Neural progenitor cell (in vitro differentiated cells): ENCODE results near the gene KIF26A. TPM values are rescaled to one million over a fixed set of nuclear protein-coding genes. Genes with fewer than 3 reads are reported as not detected.

ENCODE experiments used
- DNase-seq: peaks from one replicate; pipeline ENCODE4 v3.0.0-alpha.2; 2016; ENCODE audit warnings: low spot score
- H2AFZ ChIP-seq: fragments of 200-600 bp; sonication (generic); replicated peaks from 2 replicates; pipeline ENCODE4 v1.6.1; 2016; ENCODE audit warnings: antibody characterized with exemption
- H3F3A ChIP-seq: fragments of 200-600 bp; sonication (generic); 2 replicates; pipeline ENCODE4 v1.6.1; 2016; ENCODE audit warnings: antibody characterized with exemption, low read depth
- H3K27ac ChIP-seq: fragments of 200-600 bp; sonication (generic); 2 replicates; pipeline ENCODE4 v1.5.1; 2016; ENCODE audit warnings: mild to moderate bottlenecking
- H3K27me3 ChIP-seq: fragments of 200-600 bp; sonication (generic); 2 replicates; pipeline ENCODE4 v1.6.1; 2016; ENCODE audit warnings: mild to moderate bottlenecking, moderate library complexity
- H3K36me3 ChIP-seq: fragments of 200-600 bp; sonication (generic); 2 replicates; pipeline ENCODE4 v1.5.1; 2016
- H3K4me1 ChIP-seq: fragments of 200-600 bp; sonication (generic); 2 replicates; pipeline ENCODE4 v1.6.1; 2016; ENCODE audit warnings: mixed run types
- H3K4me2 ChIP-seq: fragments of 200-600 bp; sonication (generic); 2 replicates; pipeline ENCODE4 v1.6.1; 2016
- H3K4me3 ChIP-seq: fragments of 200-600 bp; sonication (generic); 2 replicates; pipeline ENCODE4 v1.5.1; 2016
- H3K79me2 ChIP-seq: fragments of 200-600 bp; sonication (generic); 2 replicates; pipeline ENCODE4 v1.6.1; 2016; ENCODE audit warnings: low read depth
- H3K9ac ChIP-seq: fragments of 200-600 bp; sonication (generic); 2 replicates; pipeline ENCODE4 v1.6.1; 2016
- H3K9me3 ChIP-seq: fragments of 200-600 bp; sonication (generic); 2 replicates; pipeline ENCODE4 v1.5.1; 2016; ENCODE audit warnings: low read depth
- H4K20me1 ChIP-seq: fragments of 200-600 bp; sonication (generic); 2 replicates; pipeline ENCODE4 v1.6.1; 2016; ENCODE audit warnings: low read depth
- H3K27ac Mint-ChIP-seq: 3 replicates; pipeline ENCODE4 v1.8.0; 2021; ENCODE audit warnings: mixed read lengths
- H3K27me3 Mint-ChIP-seq: 2 replicates; pipeline ENCODE4 v1.8.0; 2022; ENCODE audit warnings: low read depth, mild to moderate bottlenecking, inconsistent platforms, moderate library complexity, mixed read lengths; ENCODE audit not compliant: insufficient read depth
- H3K36me3 Mint-ChIP-seq: 3 replicates; pipeline ENCODE4 v1.8.0; 2021; ENCODE audit warnings: mixed read lengths
- H3K4me1 Mint-ChIP-seq: 3 replicates; pipeline ENCODE4 v1.8.0; 2021; ENCODE audit warnings: mixed read lengths
- H3K4me3 Mint-ChIP-seq: 3 replicates; pipeline ENCODE4 v1.8.0; 2021; ENCODE audit warnings: mild to moderate bottlenecking, moderate library complexity, mixed read lengths
- H3K9me3 Mint-ChIP-seq: 3 replicates; pipeline ENCODE4 v1.8.0; 2020; ENCODE audit warnings: mixed read lengths
- EZH2 ChIP-seq: fragments of 200-600 bp; sonication (generic); IDR thresholded peaks from 2 replicates; pipeline ENCODE4 v1.6.1; 2017; ENCODE audit warnings: antibody characterized with exemption, mild to moderate bottlenecking, moderate library complexity
- EZH2phosphoT487 ChIP-seq: fragments of 200-600 bp; sonication (generic); IDR thresholded peaks from 2 replicates; pipeline ENCODE4 v1.6.1; 2017; ENCODE audit warnings: antibody characterized with exemption
- total RNA-seq: library from RNA; depleted of rRNA; stranded (reverse); fragments of >200 nt; gene quantifications from 2 replicates; pipeline ENCODE4 v1.2.3, GENCODE V29; 2015; ENCODE audit warnings: low replicate concordance
- TF ChIP-seq, protein P1 (sequence below): fragments of 200-600 bp; sonication (generic); IDR thresholded peaks from 2 replicates; pipeline ENCODE4 v1.5.1; 2017; ENCODE audit warnings: antibody characterized with exemption, mild to moderate bottlenecking

Gene KIF26A
- total RNA-seq, 1 donor from 2014 or later: 6.1 TPM

DNA sequence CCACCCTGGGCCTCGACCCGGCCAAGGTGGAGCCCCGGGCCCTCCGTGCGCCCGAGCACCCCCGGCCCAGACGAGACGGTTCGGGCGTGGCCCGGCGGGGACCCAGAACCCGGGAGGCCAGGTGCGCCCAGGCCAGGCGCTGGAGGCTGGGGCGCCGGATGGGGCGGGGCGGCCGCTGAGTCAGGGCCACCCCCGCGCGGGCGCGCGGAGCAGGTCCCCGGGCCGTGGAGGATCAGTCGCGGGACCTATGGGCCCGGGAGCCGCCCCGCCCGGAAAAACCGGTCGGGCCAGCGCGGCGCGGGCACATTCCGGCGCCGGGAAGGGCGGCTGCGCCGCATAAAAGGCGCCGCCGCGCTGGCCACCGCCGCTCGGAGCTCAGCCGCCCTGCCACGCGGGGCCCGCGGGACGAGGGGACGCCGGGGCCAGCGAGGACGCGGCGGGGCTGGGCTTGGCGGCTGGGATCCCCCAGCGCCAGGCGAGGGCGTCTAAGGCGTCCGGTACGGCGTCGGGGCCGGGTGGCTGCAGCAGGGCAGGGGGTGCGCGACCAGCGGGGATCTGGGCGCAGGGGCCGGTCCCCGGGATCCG lies 21.5 kb upstream of the KIF26A start:
- H3K27me3 ChIP-seq: peaks cover 78% of the 10 kb centered on the region
- H3K4me3 Mint-ChIP-seq: no peak overlapping the region

DNA sequence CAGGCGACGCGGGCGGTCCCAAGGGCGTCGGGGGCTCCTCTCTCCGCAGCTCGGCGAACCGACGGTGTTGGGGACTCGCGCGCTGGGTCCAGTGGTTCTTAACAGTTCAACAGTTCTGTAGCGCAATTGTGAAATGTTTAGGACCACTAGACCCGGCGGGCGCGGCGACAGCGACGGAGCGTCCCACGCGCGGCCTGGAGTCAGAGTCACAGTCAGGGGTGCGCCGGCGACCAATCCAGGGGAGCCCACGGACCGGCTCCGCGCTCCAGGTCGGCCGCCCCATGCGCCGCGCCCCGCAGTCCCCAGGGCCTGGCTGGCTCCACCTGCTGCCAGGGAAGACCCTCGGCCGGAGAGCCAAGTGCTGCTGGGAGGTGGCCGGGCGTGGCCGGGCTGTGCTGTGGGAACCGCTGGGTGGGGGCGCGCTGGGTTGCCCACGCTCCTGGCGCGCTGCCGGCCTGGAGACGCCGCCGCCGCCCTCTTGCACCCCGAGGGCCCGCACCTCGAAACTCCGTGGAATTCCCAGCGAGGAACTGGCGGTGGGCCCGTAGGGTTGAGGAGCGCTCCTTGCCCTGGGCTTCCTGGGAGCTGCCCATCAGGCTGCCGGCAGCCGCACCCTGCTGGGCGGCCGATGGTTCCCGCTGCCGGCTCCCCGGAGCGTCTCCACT lies 20.9 kb upstream of the KIF26A start:
- Histone ChIP-seq H3K4me3 (peak overlapping the region; percentile 44), H3F3A (no peaks in the 10 kb centered on the region), H3K9ac (no peak overlapping the region), H4K20me1 (peaks cover 7% of the 10 kb centered on the region), H3K4me1 (no peaks in the 10 kb centered on the region), H3K27ac (no peak overlapping the region), H3K4me2 (peak overlapping the region; percentile 80), H3K36me3 (no peaks in the 10 kb centered on the region), H3K27me3 (peaks cover 84% of the 10 kb centered on the region), H3K9me3 (no peaks in the 10 kb centered on the region), H2AFZ (peak overlapping the region; percentile 60), H3K79me2 (no peaks in the 10 kb centered on the region)
- H3K36me3 Mint-ChIP-seq: no peaks in the 10 kb centered on the region
- peak; percentile 96 for TF ChIP-seq EZH2
- TF ChIP-seq, protein P1, sequence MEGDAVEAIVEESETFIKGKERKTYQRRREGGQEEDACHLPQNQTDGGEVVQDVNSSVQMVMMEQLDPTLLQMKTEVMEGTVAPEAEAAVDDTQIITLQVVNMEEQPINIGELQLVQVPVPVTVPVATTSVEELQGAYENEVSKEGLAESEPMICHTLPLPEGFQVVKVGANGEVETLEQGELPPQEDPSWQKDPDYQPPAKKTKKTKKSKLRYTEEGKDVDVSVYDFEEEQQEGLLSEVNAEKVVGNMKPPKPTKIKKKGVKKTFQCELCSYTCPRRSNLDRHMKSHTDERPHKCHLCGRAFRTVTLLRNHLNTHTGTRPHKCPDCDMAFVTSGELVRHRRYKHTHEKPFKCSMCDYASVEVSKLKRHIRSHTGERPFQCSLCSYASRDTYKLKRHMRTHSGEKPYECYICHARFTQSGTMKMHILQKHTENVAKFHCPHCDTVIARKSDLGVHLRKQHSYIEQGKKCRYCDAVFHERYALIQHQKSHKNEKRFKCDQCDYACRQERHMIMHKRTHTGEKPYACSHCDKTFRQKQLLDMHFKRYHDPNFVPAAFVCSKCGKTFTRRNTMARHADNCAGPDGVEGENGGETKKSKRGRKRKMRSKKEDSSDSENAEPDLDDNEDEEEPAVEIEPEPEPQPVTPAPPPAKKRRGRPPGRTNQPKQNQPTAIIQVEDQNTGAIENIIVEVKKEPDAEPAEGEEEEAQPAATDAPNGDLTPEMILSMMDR: no peak
- peak; percentile 91 for TF ChIP-seq EZH2phosphoT487
- H3K27ac Mint-ChIP-seq: no peak overlapping the region
- no peaks in the 10 kb centered on the region for H3K9me3 Mint-ChIP-seq
- no peaks in the 10 kb centered on the region for H3K4me1 Mint-ChIP-seq
- no peak overlapping the region for H3K4me3 Mint-ChIP-seq
- peak; percentile 44 for DNase-seq
- H3K27me3 Mint-ChIP-seq: peaks cover 48% of the 10 kb centered on the region

More for the DNA sequence above, 21.5 kb upstream of the KIF26A start:
- peak overlapping the region; percentile 80 for H3K4me2 ChIP-seq
- peaks cover 7% of the 10 kb centered on the region for H4K20me1 ChIP-seq
- no peaks in the 10 kb centered on the region for H3F3A ChIP-seq
- H3K79me2 ChIP-seq: no peaks in the 10 kb centered on the region
- Mint-ChIP-seq H3K9me3 (no peaks in the 10 kb centered on the region), H3K4me1 (no peaks in the 10 kb centered on the region), H3K36me3 (no peaks in the 10 kb centered on the region), H3K27me3 (peaks cover 48% of the 10 kb centered on the region), H3K27ac (no peak overlapping the region)
- H3K27ac ChIP-seq: no peak overlapping the region
- peak; percentile 64 for DNase-seq
- H2AFZ ChIP-seq: peak overlapping the region; percentile 60
- peak overlapping the region; percentile 44 for H3K4me3 ChIP-seq
- no peaks in the 10 kb centered on the region for H3K9me3 ChIP-seq
- H3K36me3 ChIP-seq: no peaks in the 10 kb centered on the region
- TF ChIP-seq, protein P1: no peak
- TF ChIP-seq EZH2phosphoT487: peak; percentile 20
- no peaks in the 10 kb centered on the region for H3K4me1 ChIP-seq
- no peak overlapping the region for H3K9ac ChIP-seq

- Histone ChIP-seq H3K79me2 (no peaks in the 10 kb centered on the region), H3K9ac (no peak overlapping the region), H3K27ac (no peak overlapping the region), H3K27me3 (peaks cover 84% of the 10 kb centered on the region), H3K4me3 (no peak overlapping the region), H3K4me2 (no peak overlapping the region), H3F3A (no peaks in the 10 kb centered on the region), H3K36me3 (no peaks in the 10 kb centered on the region), H4K20me1 (peaks cover 7% of the 10 kb centered on the region), H2AFZ (no peak overlapping the region), H3K4me1 (no peaks in the 10 kb centered on the region), H3K9me3 (no peaks in the 10 kb centered on the region)
- Mint-ChIP-seq H3K36me3 (no peaks in the 10 kb centered on the region), H3K27ac (no peak overlapping the region), H3K4me1 (no peaks in the 10 kb centered on the region), H3K4me3 (no peak overlapping the region), H3K9me3 (no peaks in the 10 kb centered on the region), H3K27me3 (peaks cover 45% of the 10 kb centered on the region)
- DNase-seq: no peak
- no peak for TF ChIP-seq EZH2
- no peak for TF ChIP-seq EZH2phosphoT487
- TF ChIP-seq, protein P1: no peak
These were observed 20.2 kb upstream of the KIF26A start for GRCh38 chr14:104118006-104118844.
